Testis (tissue), 3 donors: ENCODE results near the gene PDE10A. TPM values are rescaled to one million over a fixed set of nuclear protein-coding genes. Genes with fewer than 3 reads are reported as not detected.

Source experiments
- DNase-seq: peaks from one replicate; pipeline ENCODE4 v3.0.0-alpha.2; 2019
- H3K27ac ChIP-seq, 2 donors: fragments of 200-600 bp; sonication (generic); one replicate each; pipeline ENCODE4 v1.5.1; 2019
- H3K27me3 ChIP-seq: fragments of 200-600 bp; sonication (generic); one replicate; pipeline ENCODE4 v1.5.1; 2019
- H3K36me3 ChIP-seq: fragments of 200-600 bp; sonication (generic); one replicate; pipeline ENCODE4 v1.5.1; 2017; ENCODE audit warnings: low read depth; ENCODE audit errors: missing control alignments
- H3K4me1 ChIP-seq: fragments of 200-600 bp; sonication (generic); one replicate; pipeline ENCODE4 v1.5.1; 2019
- H3K4me3 ChIP-seq, 2 donors: fragments of 200-600 bp; sonication (generic); one replicate each; pipeline ENCODE4 v1.5.1; 2017 to 2019
- H3K9me3 ChIP-seq: fragments of 200-600 bp; sonication (generic); one replicate; pipeline ENCODE4 v1.5.1; 2017
- CTCF ChIP-seq, 3 experiments: fragments of 450-650 bp in 2 of 3; fragments of 200-600 bp in 1 of 3; sonication (generic) in 1 of 3; IDR thresholded peaks; one replicate each; pipeline ENCODE4 v1.5.1; 2016 to 2019; ENCODE audit warnings: antibody characterized with exemption in 3 of 3, mild to moderate bottlenecking in 2 of 3, moderate library complexity in 1 of 3
- POLR2A ChIP-seq: fragments of 450-650 bp; IDR thresholded peaks from one replicate; pipeline ENCODE4 v1.6.1; 2017; ENCODE audit warnings: antibody characterized with exemption, mild to moderate bottlenecking, moderate library complexity
- WGBS, 2 donors: methylation state at CpG; one replicate each; pipeline ENCODE4 v1.1.5; 2018; 5-methylcytosine and 5-hydroxymethylcytosine counted together
- intact Hi-C: fragments of 100-400 bp; cut with DNase I; formaldehyde crosslinking; loops from one replicate; pipeline ENCODE4 v1.15.1; 2023; ENCODE audit warnings: low total_unique reads
- polyA plus RNA-seq: library from polyadenylated mRNA; stranded (reverse); fragments of 350-450 nt; fragmentation: Illumina TruSeq; extraction: RNeasy Lipid Tissue Mini Kit (QIAGEN cat#74804); gene quantifications from one replicate; pipeline ENCODE4 v1.2.3, GENCODE V29; 2014; ENCODE audit warnings: low read depth, low replicate concordance; ENCODE audit not compliant: insufficient read depth
- total RNA-seq, 2 donors: library from RNA; depleted of rRNA; stranded (reverse); fragments of >200 nt; gene quantifications; one replicate each; pipeline ENCODE4 v1.2.3, GENCODE V29; 2016

PDE10A gene
- total and polyA plus RNA-seq, 3 donors from 2014 or later: 15.5 to 22.0 (median 18.0) TPM

GRCh38 chr6:165606740-165607008 lies 56.4 kb downstream of the PDE10A start:
- intact Hi-C loops: no loop called here
- H3K36me3 ChIP-seq: no peaks in the 10 kb centered on the region
- no peak overlapping the region for H3K4me3 ChIP-seq
- H3K27ac ChIP-seq: no peak overlapping the region
- 83 to 93% methylated on average over 3 of the region's 3 CpGs for WGBS, 2 donors
- TF ChIP-seq CTCF (IDR thresholded peaks at IDR 0.05) (no peak), POLR2A (no peak)
- no peaks in the 10 kb centered on the region for H3K27me3 ChIP-seq
- H3K4me1 ChIP-seq: no peaks in the 10 kb centered on the region
- no peaks in the 10 kb centered on the region for H3K9me3 ChIP-seq
- no peak for DNase-seq

- no peaks in the 10 kb centered on the region for H3K36me3 ChIP-seq
- no peak overlapping the region for H3K4me3 ChIP-seq
- H3K27me3 ChIP-seq: no peaks in the 10 kb centered on the region
- no peak for TF ChIP-seq POLR2A
- TF ChIP-seq CTCF (IDR thresholded peaks at IDR 0.05): no peak
- no peaks in the 10 kb centered on the region for H3K9me3 ChIP-seq
- no peak overlapping the region for H3K27ac ChIP-seq
- H3K4me1 ChIP-seq: no peaks in the 10 kb centered on the region
- intact Hi-C loops: no loop called here
- no peak for DNase-seq
- WGBS, 2 donors: 59 to 64% methylated on average over 13 of the region's 13 CpGs
These were observed 56.9 kb downstream of the PDE10A start for GRCh38 chr6:165605901-165606739.

DNA sequence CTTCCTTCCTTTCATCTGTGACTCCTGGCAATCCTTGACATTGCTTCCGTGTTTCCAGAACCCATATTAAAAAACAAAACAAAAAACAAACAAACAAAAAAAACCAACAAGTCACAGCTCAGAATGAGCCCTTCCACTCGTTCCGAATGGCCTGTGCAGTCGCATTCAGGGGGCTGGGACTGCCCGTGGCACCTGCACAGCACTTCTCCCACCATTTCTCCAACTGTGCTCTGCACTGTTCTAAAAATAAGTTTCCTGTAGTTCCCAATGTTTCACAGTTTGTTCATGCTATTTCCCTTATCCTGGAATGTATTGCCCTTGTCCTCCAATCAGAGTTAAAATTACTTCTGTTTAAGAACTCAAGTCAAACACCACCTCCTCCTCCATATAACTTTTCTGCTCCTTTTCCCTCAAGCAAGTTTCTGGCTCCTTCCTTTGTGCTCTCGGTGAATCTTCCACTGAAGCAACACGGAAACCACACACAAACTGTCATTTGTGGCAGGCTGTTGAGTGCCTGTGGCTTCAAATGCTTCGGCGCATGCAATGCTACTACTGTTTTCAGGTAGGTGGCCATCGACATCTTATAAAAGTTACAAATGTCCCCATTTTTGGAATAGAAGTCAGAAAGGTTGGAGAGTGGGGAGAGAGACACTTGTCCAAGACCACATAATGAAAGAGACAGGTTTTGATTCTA lies 57.7 kb downstream of the PDE10A start:
- Histone ChIP-seq H3K36me3 (no peaks in the 10 kb centered on the region), H3K27ac (no peak overlapping the region), H3K27me3 (no peaks in the 10 kb centered on the region), H3K4me1 (no peaks in the 10 kb centered on the region), H3K9me3 (no peaks in the 10 kb centered on the region), H3K4me3 (no peak overlapping the region)
- WGBS, 2 donors: 86 to 88% methylated on average over 10 of the region's 10 CpGs
- TF ChIP-seq POLR2A: no peak
- no peak for TF ChIP-seq CTCF (IDR thresholded peaks at IDR 0.05)
- intact Hi-C loops: no loop called here
- DNase-seq: no peak

GRCh38 chr6:165602291-165602690 lies 60.8 kb downstream of the PDE10A start:
- WGBS, 2 donors: 93 to 96% methylated on average over 6 of the region's 6 CpGs
- H3K4me1 ChIP-seq: no peaks in the 10 kb centered on the region
- intact Hi-C loops: no loop called here
- TF ChIP-seq CTCF (IDR thresholded peaks at IDR 0.05) (no peak), POLR2A (no peak)
- no peaks in the 10 kb centered on the region for H3K36me3 ChIP-seq
- no peak overlapping the region for H3K27ac ChIP-seq
- no peak for DNase-seq
- no peaks in the 10 kb centered on the region for H3K9me3 ChIP-seq
- no peaks in the 10 kb centered on the region for H3K27me3 ChIP-seq
- H3K4me3 ChIP-seq: no peak overlapping the region
